ENCODE data around the gene LRFN2.

The LRFN2 gene

DNA sequence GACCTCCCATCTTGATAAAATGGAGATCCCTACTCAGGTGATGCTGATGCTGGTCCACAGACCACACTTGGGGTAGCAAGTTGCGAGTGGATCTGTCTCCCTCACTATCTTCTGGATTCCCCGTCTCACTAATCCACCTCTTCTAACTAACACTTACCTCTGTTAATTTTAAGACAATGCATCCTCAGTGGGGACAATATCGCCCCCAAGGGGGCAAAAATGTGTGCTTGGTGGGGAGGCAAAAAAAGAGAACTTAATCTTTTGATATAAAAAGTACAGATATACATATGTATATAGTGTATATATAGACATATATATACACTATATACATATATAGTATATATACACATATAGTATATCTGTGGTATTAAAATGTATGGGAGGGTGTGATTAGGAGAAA is 4.3 kb downstream of the LRFN2 start:
- DNase-seq (ENCODE audit: low spot score): no peak
- TF ChIP-seq, protein P1, sequence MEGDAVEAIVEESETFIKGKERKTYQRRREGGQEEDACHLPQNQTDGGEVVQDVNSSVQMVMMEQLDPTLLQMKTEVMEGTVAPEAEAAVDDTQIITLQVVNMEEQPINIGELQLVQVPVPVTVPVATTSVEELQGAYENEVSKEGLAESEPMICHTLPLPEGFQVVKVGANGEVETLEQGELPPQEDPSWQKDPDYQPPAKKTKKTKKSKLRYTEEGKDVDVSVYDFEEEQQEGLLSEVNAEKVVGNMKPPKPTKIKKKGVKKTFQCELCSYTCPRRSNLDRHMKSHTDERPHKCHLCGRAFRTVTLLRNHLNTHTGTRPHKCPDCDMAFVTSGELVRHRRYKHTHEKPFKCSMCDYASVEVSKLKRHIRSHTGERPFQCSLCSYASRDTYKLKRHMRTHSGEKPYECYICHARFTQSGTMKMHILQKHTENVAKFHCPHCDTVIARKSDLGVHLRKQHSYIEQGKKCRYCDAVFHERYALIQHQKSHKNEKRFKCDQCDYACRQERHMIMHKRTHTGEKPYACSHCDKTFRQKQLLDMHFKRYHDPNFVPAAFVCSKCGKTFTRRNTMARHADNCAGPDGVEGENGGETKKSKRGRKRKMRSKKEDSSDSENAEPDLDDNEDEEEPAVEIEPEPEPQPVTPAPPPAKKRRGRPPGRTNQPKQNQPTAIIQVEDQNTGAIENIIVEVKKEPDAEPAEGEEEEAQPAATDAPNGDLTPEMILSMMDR (IDR thresholded peaks at IDR 0.05; ENCODE audit: extremely low read depth, missing control alignments): no peak

DNA sequence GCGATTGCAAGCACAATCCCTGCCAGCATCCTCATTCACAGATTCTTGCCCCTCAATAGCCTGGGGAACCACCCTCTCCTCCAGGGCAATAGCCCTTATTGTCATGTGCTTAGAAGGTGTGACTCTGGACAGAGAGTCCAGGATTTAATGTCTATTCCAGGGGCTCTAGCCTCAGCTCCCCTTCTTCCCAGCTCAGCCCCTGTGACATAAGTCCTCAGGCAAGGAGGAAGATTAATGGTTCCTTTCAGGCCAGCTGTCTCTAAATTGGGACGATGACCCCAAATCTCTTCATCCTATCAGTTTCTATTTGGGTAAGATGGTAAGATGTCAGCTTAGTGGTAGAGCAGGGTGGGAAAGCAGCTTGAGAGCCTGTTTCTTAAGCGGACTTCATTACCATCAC is 8.1 kb downstream of the LRFN2 start:
- DNase-seq (ENCODE audit: low spot score): no peak
- TF ChIP-seq, protein P1 (IDR thresholded peaks at IDR 0.05; ENCODE audit: extremely low read depth, missing control alignments): no peak

DNA sequence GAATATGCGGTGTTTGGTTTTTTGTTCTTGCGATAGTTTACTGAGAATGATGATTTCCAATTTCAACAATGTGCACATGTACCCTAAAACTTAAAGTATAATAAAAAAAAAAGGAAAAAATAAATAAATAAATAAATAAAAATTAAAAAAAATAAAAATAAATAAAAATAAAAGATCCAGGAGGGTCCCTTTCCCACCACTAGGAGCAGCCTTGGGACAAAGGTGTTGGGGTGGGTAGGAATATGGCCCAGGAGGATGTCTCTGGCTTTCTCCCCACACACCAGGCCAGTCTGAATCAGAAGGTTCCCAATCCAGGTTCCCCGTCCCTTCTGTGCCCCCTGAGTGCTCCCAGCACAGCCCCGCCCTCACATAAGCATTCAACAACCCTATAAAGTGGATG is 9.5 kb downstream of the LRFN2 start:
- DNase-seq (ENCODE audit: low spot score): no peak
- TF ChIP-seq, protein P1 (IDR thresholded peaks at IDR 0.05; ENCODE audit: extremely low read depth, missing control alignments): no peak

DNA sequence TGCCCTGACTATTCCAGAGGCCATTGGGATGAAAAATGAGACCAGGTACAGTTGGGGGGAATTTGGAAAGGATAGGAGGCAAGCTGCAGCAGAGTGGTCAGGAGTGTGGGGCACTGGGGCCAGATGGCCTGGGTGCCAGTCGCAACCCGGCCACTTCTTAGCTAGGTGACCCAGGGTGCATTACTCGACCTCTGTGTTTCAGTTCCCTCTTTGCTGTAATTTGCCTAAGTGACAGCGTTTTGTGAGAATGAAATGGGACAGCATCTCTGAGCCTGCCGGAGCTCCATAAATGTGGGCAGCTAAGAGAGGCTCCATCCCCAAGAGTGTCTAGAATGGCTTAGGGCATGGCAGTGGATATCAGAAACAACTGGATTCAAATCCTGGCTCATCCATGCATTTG is 13.9 kb downstream of the LRFN2 start:
- peak; percentile 34 for DNase-seq (ENCODE audit: low spot score)
- TF ChIP-seq, protein P1 (IDR thresholded peaks at IDR 0.05; ENCODE audit: extremely low read depth, missing control alignments): no peak

DNA sequence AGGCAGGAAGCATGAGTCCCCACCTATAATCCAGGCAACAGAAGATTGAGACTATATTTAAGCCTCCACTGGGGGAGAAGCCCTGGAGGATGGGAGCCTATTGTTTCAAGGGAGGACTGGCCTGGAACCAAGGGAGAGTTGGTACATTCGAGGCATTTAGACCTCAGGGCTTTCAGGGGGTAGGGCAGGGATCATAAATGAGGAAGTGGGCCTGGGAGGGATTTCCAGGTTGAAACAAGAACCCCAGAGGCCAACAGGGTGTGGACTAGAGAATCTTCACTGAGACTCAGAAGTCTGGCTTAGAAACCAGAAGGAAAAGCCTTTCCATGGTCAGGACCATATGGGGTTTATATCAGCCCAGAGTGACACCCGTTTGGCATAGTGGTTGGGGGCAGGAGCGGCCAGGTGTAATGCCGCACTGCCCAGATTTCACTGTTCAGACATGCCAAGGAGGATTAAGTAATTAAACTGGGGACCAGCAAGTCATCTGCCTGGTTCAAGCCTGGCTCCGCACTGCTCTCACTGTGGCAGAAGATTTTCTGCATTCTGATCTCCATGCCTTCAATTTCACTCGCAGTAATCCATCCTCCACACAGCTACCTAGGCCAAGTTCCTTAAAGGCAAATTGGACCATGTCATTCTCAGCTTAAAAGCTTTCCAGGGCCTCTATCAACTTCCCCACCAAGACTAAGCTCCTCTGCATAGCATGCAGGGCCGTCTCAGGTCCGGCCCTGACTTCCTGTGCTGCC is 17.8 kb downstream of the LRFN2 start:
- no peak for DNase-seq (ENCODE audit: low spot score)
- TF ChIP-seq, protein P1 (IDR thresholded peaks at IDR 0.05; ENCODE audit: extremely low read depth, missing control alignments): no peak

DNA sequence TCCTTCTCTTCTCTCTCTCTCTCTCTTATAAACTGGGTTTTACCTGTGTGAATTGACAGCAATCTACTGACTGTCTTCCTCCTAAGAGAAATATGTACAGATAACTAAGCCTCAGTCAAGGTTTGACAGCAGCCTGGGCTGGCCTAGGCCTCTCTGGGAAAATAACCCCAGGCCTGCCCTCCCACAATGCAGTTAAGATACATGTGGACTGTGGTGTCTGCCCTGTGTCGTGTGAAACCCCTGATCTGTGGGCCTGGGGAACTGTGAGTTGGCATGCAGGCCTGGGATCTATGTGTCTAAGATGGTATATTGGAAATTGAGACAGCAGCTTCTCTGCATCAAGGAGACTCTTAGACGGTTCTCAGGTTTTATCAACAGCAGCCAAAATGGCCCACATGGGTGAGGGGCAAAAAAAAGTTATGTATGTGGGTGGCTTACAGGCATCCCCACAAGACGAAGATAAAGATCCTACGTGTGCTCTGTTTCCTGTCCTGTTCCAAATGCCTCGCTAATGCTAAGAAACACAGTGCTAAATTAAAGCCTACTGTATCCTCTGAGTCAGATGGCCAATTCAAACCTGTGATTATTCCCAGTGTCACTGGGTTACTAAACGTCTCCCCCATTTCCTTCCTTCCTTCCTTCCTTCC is 19.0 kb downstream of the LRFN2 start:
- TF ChIP-seq, protein P1 (IDR thresholded peaks at IDR 0.05; ENCODE audit: extremely low read depth, missing control alignments): no peak
- no peak for DNase-seq (ENCODE audit: low spot score)

DNA sequence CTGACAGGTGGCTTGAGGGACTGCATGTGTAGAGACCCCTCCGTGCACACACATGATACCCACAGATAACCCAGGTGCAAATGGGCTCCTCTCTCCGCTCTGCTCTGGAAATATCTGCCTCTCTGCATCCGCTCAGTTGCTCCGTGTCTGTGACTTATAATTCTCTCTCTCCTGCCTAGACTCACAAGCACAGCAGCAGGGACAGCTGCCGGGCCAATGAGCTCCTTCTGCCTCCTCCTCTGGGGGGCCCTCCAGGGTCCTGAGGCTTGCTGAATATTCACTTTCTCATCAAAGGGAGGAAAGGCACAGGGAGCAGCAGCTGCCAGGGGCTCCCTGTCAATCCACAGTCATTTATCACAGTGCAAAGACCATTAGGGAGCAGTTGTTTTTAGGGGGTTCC is 24.1 kb downstream of the LRFN2 start:
- no peak for DNase-seq (ENCODE audit: low spot score)

More for the DNA sequence above, 24.1 kb downstream of the LRFN2 start:
- TF ChIP-seq, protein P1 (IDR thresholded peaks at IDR 0.05; ENCODE audit: extremely low read depth, missing control alignments): no peak

Measured in GM20000 (cell line).